Stimulated activated naive CD4-positive, alpha-beta T cell treated with Interleukin-2 at 50 U/mL for 16 hours (primary cell): ENCODE measurements around the gene DIPK1C.

Experiments used
- DNase-seq: peaks from one replicate; lab custom pipeline; 2025; lab: John Stamatoyannopoulos, UW

Gene DIPK1C

DNA sequence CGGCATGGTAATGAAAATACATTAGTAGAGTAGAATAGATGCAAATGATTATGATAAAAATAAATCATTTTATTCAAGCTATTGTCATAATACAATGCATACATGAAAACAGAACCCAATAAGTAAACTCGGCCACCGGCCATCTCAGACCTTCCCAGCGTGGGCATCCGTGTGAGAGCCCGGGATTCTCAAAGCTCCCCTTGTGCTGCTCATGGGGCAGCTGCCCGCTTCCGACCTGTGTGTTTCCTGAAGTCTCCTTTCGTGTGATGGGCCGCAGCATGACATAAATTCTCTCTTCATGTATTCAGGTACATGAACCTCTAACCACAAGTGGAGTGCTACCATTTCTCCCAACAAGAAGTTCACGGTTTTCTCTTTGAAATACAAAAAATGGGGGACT, 25.6 kb upstream of the DIPK1C start:
- DNase-seq, result no peak

DNA sequence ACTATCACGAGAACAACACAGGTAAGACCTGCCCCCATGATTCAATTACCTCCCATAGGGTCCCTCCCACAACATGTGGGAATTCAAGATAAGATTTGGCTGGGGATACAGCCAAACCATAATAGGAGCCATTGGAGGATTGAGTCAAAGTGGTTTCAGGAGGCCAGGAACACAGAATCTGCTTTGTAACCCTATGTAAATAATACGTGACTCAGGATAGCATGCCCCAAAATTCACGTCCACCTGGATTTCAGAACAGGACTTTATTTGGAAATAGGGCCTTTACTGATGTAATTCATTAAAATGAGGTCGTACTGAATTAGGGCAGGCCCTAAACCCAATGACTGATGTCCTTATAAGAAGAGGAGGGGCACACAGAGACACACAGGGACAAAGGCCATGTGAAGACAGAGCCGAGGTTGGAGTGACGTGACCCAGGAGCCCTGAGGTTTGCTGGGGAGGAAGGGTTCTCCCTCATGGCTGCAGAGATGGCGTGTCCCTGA, 23.1 kb upstream of the DIPK1C start:
- DNase-seq, result no peak

DNA sequence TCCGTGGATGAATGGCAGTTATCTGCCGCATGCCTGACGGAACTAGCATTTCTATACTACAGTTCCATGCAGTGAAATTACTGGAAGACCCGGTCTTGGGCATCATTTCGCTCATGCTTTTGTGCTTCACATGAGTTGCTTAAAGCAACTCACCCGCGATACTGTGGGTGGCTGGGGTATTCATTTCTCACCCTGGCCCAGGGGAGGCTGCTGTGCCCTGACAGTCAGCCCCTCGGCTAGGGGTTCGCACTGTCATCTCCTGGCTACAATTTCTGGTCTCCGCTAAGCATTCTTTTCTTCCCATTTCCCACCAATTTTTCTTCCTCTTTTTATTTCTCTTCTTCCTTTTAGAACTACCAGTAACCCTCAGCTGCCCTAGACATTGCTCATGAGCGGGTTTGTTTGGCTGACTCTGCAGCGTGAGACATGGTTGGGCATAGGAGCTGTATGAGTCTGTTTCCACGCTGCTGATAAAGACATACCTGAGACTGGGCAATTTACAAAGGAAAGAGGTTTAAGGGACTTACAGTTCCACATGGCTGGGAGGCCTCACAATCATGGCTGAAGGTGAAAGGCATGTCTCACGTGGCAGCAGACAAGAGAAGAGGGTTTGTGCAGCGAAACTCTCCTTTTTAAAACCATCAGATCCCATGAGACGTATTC, 22.5 kb upstream of the DIPK1C start:
- no peak for DNase-seq

DNA sequence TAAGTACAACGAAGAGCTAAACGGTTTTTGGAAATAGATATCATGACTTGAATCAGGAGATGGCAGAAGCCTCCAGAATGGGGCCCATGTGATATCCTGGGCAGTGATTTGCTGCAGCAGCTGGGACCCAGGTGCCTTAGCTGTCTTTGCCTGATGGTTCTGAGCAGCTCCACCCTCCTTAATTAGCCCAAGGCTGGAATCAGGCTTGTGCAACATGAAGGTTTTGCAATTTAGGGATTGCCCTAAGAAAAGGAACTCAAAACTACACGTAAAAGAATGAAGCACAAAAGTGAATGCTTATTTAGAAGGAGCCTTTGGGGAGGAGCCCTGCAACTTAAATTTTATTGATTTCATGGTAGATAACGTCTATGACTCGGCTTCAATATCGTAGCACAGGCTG, 21.8 kb upstream of the DIPK1C start:
- DNase-seq, result no peak

DNA sequence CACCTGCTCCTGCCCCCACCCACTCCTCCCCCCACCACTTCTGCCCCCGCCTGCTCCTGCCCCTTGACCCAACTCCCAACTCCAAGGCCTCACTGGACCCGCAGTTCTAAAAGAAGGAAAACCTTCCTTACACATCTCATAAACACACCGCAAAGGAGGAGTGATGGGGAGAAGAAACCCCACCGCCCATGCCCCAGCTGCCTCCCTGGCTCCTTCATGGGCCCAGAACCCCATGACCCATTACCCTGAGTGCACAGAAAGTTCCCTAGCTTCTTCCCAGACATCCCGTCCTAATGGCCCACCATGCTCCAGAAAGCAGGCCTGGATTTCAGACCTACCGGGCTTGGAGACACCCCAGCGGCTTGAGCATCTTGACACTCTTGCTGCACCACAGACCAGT, 21.2 kb upstream of the DIPK1C start:
- DNase-seq, result no peak

DNA sequence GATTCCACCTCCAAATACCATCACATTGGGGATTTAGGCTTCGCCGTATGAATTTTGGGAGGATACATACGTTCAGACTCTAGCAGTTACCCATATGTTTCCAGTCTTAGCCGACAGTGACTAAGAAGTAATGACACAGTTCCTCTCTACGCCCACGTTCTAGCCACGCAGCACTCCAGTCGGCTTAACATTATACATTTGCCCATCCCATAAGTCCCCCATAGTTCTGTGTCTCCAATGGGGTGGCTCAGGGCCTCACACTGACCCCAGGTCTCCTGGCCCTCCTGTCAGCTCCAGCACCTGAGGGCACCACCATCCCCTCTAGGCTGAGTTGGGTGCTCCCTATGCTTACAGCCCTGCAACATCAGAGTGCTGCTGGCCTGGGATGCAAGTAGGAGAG, 20.7 kb upstream of the DIPK1C start:
- DNase-seq, result no peak

DNA sequence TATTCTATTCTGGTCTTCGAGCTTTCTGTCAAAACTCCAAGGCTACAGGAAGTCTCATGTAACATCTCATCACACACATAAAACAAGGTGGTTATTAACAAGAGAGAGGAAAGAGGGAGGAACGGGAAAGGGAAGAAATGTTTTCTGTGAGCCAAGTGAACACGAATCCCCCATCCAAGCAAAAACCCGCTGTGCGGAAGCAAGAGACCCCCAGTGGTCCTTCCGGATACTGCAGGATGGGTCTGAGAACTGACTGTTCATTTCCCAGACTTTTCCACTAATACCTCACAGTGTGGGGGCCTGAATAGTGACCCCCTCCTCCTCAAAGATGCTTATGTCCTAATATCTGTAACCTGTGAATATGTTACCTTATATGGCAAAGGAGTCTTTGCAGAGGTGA, 19.0 kb upstream of the DIPK1C start:
- DNase-seq, result no peak

DNA sequence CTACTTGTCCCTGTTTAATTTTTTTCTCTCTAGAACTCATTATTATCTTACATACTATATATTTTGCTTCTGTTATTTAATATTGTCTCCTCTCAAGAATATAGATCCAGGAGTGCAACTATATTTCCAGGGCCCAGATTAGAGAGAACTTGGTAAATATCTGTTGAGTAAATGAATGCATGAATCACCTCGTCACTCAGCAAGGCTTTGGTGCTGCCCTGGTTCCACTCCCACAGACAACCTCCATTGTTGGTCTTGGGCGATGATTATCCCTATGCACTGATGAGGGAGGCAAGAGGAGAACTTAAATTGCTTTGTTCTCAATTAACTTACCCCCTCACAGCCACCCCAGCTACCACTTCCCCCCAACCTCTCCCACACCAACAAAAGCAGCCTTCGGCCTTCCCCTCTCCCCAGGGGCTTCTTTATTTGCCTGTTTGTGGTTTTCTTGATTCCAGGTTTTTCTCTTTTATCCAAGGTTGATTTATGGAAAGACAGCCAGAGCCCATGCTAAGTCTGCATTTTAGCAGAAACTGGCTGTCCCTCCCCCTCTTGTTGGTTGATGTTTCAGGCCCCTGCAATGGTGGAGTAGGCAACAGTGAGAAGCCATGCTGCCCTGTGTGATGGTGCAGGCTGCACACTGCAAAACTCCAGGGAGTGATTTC, 17.0 kb upstream of the DIPK1C start:
- DNase-seq, result no peak

DNA sequence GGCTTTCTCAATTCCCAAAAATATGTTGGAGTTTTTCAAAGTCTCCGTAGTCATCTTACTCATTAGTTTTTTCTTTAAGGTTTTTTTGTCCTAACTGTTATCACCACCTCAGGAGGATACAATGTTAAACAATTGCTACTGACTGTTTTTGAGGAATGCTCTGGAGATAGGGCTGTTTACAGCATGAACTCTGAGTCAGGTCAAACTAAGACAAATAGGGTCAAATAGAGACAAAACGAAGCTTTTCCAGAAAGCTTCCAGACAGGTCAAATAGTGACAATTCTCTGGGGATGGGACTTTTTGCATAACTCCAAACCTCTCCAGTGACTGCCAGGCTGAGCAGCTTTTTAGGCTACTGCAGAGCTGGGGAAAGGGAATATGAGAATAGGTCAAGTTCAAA, 15.2 kb upstream of the DIPK1C start:
- DNase-seq, result no peak

DNA sequence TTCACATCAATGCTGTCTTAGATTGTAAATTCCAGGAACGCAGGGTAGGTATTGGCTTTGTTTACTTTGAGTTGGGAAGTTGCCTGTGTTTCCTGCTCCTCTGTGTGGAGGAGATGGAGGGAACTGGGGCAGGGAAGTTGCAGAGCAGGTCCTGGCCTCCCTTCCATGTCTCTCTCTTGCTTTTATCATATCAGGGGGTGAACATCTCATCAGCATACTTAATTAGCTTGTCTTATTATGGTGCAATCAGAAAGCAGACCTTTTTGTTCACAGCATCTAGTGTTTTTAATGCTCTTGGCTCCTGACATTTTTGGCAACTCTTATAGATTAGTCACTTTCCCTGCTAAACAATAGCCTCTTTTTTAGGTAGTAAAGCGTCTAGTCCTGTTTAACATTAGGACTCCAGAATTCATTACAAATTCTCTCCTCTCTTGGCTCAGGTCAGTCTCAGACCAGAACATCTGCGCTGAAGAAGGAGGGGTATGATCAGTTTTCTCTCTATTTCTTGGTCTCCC, 11.5 kb upstream of the DIPK1C start:
- no peak for DNase-seq

DNA sequence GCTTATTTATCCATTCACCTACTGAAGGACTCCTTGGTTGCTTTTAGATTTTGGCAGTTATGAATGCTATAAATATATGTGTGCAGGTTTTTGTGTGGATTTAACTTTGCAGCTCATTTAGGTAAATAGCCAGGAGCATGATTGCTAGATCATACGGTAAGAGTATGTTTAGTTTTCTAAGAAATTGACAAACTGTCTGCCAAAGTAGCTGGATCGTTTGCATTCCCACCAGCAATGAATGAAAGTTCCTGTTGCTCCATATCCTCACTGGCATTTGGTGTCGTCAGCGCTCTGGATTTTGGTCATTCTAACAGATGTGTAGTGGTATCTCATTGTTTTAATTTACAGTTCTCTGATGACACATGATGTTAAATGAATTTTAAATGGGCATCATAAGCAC, 8.7 kb upstream of the DIPK1C start:
- no peak for DNase-seq

DNA sequence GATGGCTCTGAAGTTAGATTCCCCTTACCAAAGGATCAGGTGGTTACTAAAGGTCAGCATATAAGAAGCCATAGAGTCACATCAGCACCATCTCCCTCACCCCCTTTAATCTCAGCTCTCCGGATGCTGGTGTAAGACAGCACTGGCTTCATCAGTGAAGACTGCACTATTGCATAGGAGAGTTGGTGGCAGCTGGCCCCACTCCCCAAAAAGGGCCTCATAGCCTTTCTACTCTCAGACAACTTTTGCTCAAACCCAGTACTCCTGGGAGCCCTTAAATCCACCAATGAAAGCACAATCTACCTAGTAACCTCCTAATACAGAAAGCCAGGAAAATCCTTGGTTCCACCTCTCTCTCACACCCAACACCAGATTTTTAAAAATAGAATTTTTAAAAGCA, 6.9 kb upstream of the DIPK1C start:
- DNase-seq, result no peak

DNA sequence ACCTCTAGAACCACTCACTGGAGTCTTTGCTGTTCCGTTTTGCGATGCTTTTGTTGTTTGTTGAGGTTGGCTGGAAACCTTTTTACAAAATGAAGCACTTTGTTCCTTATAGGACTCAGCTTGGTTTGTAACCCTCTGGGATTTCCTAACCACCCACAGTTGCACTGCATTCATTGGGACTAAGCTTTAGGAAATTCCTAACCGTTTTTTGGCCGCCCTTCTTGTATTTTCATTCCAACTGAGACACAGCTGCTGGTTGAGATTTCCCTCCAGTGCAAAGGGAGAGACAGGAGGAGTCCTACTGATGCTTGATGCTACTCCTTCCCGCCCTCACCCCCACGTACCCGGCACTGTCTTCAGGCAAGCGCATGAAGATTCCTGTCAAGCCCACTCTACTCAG, 6.1 kb upstream of the DIPK1C start:
- no peak for DNase-seq

DNA sequence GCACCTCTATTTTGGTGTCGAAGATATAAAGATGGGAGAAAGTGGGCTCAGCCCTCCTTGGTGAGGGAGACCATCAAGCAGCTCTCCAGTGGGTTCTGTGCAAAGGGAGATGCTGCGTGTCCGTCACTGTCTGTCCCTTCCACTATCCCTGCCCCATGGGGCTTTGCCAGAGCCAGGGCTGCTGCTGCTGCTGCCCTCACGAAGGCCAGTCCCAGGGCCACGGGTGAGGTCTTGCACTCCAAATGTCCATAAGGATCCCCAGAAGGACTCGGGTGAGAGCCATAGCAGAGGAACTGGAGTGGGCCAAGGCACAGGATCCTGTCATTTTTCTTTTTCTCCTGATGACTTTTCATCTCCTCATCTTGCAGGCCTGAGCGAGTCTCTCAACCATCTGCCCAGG, 3.7 kb upstream of the DIPK1C start:
- no peak for DNase-seq

DNA sequence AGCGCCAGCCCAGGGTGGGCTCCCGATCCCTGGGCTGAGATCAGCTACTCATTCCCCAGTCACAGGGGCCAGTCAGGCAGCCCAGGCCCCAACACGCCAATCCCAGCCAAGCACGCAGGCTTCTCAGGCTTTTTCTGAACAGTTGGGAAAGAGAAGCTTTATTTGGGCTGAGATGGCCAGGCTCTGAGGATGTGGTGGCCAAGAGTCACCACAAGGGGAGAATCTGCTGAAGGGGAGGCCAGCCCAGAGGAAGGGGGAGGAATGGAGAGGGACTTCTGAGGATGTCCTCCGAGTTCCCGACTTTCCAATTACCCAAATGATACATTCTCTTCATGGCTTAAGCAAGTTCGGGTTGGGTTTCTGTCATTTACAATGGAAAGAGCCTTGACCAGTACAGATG, 2.8 kb upstream of the DIPK1C start:
- no peak for DNase-seq

DNA sequence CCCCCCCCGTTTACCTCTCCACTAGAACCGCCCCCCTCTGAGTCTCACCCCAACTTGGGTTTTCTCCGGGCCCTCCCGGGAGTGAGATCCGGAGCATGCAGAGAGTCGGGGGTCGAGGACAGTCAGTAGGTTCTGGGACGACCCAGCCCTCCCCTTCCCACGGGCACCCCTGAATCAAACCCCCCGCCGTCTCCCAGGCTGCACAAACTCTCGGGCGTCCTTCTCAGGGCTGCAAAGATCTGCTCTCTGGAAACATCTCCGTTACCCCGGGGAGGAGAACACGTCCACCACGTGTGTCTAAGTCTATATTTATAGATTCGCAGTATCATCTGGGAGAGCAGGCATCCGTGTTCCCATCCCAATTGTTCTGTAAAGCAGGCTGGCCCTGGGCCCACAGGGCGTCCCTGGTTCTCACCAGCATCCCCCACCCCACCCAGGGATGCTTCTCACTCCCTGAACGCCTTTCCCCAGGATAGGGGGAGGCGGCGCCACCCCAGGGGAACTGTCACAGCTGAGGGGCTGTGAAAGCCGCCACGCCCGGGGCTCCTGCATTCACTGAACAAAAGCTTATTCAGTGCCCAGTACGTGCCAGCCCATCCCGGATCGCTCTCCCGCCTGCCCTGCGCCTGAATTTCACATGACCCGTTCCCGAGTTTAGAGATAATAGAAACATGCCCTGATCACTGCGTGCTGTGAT, 765 bp upstream of the DIPK1C start:
- no peak for DNase-seq

DNA sequence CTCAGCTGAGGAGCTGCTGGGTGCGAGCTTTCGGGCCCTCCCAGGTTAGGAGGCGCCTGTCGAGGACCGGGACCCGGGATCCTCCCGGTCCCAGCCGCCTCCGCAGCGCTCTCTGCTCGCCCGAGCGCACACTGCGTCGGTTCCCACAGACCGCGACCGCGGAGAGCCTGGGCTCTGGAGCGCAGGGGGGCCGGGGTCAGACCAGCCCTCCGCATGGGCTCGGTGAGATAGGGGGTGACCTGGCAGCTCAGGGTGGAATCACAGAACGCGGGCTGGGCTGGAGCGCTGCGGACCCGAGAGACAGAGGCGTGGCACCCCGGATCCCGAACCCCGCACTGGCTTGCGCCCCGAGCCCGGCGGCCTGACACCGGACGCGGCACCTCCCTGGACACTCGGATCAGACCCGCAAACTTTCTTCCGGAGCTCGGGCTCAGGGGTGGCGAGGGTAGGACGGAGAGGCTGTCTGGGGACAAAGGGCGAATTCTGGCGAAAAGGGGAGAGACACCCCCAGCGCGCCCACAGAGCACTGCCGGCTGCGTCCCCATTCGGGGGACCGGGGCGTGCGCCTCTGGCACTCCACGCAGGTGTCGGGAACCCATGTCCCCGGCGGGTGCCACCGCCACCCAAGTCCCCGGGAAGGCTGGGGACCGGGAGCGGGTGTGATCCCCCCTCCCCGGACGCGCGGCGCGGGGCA, 612 bp downstream of the DIPK1C start:
- DNase-seq, result no peak

DNA sequence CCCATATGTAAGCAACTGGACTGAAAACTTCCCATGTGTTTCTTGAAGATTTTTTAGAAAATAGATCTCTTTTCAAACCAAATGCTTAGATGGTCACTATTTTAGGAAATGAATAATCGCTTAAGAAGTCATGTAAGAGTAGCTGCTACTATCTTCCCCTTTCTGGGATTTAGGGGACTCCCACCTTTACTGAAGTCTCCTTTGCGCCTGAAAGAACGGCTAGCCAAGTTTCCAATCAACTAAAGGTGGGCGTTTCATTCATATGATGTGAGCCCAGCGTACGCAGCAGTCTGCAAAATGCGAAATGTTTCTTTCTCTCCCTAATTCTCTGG, 1.1 kb downstream of the DIPK1C start:
- DNase-seq, result no peak

DNA sequence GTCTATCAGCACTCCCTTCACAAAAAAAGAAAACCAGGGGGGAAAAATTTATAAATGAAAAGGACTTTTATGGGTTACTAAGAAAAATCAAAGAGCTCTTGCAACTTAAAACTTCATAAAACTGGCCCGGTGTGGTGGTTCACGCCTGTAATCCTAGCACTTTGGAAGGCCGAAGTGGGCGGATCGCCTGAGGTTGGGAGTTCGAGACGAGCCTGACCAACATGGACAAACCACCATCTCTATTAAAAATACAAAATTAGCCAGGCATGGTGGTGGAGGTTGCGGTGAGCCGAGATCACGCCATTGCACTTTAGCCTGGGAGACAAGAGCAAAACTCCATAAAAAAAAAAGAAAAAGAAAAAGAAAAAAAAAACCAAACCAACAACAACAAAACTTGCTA, 1.7 kb downstream of the DIPK1C start:
- DNase-seq, result no peak

DNA sequence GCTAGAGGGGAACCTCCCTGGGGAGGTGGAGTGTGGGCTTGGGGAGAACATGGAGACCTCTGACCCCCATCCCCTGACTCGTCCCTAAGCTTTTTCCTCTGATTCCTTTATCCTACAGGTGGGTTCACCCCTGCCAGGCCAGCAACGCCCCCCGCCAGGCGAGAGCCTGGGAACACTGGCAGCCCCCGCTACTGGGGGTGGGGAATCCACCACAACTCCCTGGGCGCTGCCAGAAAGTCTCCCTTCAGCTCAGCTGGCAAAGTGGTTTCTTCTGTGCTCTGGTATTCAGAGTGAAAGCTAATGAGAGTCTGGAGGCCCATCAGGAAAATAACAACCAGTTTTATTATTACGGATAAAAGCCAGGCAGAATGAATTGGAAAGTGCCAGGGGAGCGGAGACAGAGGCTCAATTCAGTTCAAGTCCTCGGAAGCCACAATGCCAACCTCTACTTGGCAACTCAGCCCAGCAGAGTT, 2.8 kb downstream of the DIPK1C start:
- DNase-seq, result no peak

DNA sequence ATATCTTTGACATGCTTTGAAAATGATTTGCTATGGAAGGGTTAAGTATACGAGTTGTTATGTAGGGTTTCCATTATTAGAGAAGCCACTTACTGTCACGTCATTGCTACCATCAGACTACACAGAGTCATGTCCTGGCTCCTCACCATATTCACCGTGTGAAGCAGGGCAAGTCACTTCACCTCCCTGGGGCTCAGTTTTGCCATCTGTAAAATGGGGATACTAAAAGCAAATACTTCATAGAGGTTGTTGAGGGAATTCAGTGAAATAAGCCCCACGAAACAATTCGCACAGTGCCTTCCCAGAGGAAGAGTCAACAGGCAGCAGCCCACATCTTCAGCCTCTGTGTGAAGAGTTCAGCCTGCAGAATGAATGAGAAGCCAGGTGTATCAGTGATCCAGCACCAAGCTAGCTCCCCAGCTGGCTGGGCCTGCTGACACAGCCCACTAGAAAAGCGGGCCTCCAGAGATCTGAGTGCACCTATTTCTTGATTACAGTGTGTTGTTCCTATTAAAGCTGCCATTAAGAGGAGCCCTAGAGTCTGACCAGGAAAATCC, 3.4 kb downstream of the DIPK1C start:
- DNase-seq, result no peak

DNA sequence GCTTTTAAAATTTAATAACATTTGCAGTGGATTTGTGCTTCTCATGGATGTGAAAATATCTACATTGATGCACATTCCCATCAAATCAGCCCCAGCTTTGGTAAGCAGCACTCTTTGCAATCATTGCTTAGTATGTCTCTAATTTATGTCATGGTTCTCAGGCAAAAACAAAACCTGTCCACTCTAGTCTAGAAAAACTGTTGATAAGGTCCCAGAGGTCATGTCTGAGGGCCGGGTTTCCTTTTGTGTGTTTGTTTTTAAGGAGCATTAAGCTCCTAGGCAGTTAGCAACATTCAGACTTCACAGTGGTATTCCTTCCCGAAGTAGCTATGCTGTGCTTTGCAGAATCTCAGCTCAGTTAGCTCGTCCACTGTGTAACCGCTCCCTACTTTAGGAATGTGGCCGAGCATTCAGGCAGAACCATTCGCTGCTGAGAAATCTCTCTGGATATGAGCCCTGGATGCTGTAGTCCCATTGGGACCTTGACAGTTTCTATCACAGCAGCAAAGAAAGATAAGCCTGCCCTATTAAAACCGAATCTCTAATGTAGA, 4.0 kb downstream of the DIPK1C start:
- no peak for DNase-seq
